RWPE1 (cell line): ENCODE measurements around the gene RBPMS2.
"Not testable (repeated sequence)": the region's sequence is repeated elsewhere in the genome, so short reads cannot be mapped to it uniquely, and the experiment has no call there.

Experiments
- CTCF ChIA-PET: fragments of 350-600 bp; sonication (Branson Sonifier 250); formaldehyde crosslinking; extraction: SDS; loops from one replicate; lab custom pipeline; 2021; lab: Yijun Ruan, JAX
- POLR2A ChIA-PET: fragments of 400-600 bp; formaldehyde crosslinking; extraction: SDS; loops from one replicate; lab custom pipeline; 2020; ENCODE audit warnings: antibody characterized with exemption; ENCODE audit not compliant: low non-redundant PET; lab: Yijun Ruan, JAX
- DNase-seq: peaks from one replicate; pipeline ENCODE4 v3.0.0; 2012; ENCODE audit warnings: low spot score
- H3K27ac ChIP-seq: fragments of 450-650 bp; 2 replicates; pipeline ENCODE4 v1.5.1; 2017
- CTCF ChIP-seq: fragments of 450-650 bp; conservative IDR thresholded peaks from 2 replicates; pipeline ENCODE4 v1.5.1; 2017; ENCODE audit warnings: low read depth, mild to moderate bottlenecking

RBPMS2 gene

GRCh38 chr15:64743691-64744090 lies 31.7 kb downstream of the RBPMS2 start:
- no peak for TF ChIP-seq CTCF
- ChIA-PET POLR2A (no interaction called here), CTCF (interaction anchor here (1.0 kb wide), 1 partner anchor 12 kb away, joined by 5 read pairs; no protein-coding TSS in a partner anchor)
- no peak for DNase-seq
- no peak overlapping the region for H3K27ac ChIP-seq

- DNase-seq: no peak
- TF ChIP-seq CTCF: no peak
- POLR2A ChIA-PET: no interaction called here
- H3K27ac ChIP-seq: no peak overlapping the region
- CTCF ChIA-PET: interaction anchor here (1.0 kb wide), 1 partner anchor 11 kb away, joined by 5 read pairs; no protein-coding TSS in a partner anchor
Measured at GRCh38 chr15:64742921-64743320, 32.5 kb downstream of the RBPMS2 start.

DNA sequence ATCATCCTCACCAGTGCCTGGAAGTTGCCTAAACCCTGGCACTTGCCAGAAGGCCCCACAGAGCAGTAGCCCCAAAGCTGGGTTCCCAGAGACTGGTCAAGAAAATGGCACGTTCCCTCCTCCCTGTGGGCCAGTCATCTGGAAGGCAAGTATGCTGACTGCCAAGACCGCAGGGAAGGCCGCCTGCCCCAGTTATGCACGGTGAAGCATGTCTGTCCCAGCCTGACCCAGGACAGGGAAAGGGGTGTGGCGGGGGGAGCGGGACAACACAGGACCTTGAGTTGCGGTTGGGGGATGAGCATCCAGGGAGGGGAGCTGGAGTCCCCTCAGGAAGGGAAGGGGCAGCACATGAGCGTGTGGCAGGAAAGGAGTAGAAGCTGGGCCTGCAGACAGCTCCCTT lies 33.0 kb downstream of the RBPMS2 start:
- H3K27ac ChIP-seq: no peak overlapping the region
- CTCF ChIA-PET: interaction anchor here (0.5 kb wide), 1 partner anchor 1309 kb away, joined by 3 read pairs; no protein-coding TSS in a partner anchor
- POLR2A ChIA-PET: no interaction called here
- DNase-seq: no peak
- no peak for TF ChIP-seq CTCF

DNA sequence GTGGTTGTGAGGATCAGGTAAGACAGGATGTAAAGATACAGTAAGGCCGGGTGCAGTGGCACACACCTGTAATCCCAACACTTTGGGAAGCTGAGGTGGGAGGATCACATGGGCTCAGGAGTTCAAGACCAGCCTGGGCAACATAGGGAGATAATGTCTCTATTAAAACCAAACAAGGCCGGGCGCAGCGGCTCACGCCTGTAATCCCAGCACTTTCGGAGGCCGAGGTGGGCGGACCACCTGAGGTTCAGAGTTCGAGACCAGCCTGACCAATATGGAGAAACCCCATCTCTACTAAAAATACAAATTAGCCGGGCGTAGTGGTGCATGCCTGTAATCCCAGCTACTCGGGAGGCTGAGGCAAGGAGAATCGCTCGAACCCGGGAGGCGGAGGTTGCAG lies 33.7 kb downstream of the RBPMS2 start:
- H3K27ac ChIP-seq, POLR2A ChIA-PET, CTCF ChIA-PET, DNase-seq: not testable (repeated sequence)

DNA sequence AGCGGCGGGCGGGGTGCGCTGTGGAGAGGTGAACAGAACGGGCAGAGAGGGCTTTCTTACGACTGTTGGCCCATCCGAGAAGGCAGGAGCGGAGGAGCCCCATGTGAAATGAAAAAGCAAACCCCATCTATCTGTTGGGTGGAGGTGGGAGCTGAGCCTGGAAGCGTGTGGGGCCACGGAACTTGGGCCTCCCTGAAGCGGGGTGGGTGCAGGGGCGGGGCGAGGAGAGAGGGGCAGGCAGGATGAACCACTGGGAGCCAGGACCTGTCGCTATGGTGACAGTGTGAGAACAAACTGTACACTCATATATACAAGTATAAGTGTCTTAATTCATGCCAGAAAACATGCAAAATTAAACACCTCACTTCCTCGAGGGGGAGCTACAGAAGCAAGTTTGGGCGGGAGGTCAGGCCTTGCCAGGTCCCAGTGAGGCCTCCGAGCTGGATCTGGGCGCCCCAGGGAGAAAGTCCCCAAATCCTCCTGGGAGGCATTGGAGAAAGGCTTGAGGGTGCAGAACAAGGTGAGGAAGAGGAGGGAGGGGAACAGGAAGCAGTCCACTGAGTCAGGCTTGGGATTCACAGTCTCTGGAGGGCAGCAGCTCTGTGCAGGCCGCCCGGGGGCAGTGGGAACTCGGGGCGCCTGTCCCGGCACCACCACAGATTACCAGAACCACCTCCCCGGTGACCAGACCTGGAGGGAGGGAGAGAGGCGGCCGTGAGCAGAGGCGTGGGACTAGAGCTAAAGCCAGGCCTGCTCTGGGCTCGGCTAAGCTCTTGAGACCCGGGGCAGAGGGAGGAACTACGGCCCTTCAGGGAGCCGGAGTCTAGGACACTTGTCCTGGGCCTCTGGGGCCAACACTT lies 34.8 kb downstream of the RBPMS2 start:
- peak; percentile 27 for DNase-seq
- no peak for TF ChIP-seq CTCF
- no peak overlapping the region for H3K27ac ChIP-seq
- ChIA-PET POLR2A (interaction anchor here (0.6 kb wide), 1 partner anchor 10 kb away, joined by 5 read pairs; no protein-coding TSS in a partner anchor), CTCF (interaction anchor here (0.5 to 0.7 kb wide), 4 partner anchors 9 to 576 kb away, joined by 3 read pairs; no protein-coding TSS in a partner anchor)

- CTCF ChIA-PET: no interaction called here
- DNase-seq: no peak
- TF ChIP-seq CTCF: no peak
- H3K27ac ChIP-seq: no peak overlapping the region
- POLR2A ChIA-PET: no interaction called here
Measured at GRCh38 chr15:64739577-64740143, 35.7 kb downstream of the RBPMS2 start.

DNA sequence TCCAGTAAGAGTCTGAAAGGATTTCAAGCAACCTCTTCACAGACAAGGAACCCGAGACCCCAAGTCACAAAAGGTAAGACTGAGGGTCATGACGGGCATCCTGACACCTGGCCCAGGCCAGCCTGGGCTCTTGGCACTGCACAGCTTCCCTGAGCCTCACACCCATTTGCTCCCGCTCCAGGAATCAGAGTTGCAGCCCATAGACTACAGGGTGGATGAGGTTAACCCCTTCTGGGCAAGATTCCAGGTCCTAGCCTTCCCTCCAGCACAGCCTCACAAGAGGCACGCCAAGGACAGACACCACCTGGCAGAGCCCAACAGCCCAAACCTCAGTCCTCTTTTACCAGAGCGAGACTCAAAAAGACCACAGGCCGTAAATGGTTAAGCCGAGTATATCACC lies 36.2 kb downstream of the RBPMS2 start:
- DNase-seq: no peak
- ChIA-PET CTCF (no interaction called here), POLR2A (no interaction called here)
- TF ChIP-seq CTCF: no peak
- H3K27ac ChIP-seq: no peak overlapping the region
